Esophagus squamous epithelium (tissue), 4 donors: ENCODE results near the gene EXOSC6. TPM values are rescaled to one million over a fixed set of nuclear protein-coding genes. Genes with fewer than 3 reads are reported as not detected.

Source experiments
- small RNA-seq, 4 donors: library from RNA; depleted of rRNA; stranded (forward); fragments of <200 nt; gene quantifications; one replicate each; pipeline ENCODE3, GENCODE V24; 2016
- total RNA-seq, 4 donors: library from RNA; depleted of rRNA; stranded (reverse); fragments of >200 nt; gene quantifications; one replicate each; pipeline ENCODE4 v1.1.0, GENCODE V29; 2016

EXOSC6 gene
- total RNA-seq, 4 donors from 2014 or later, result 11.4 to 26.1 (median 16.3) TPM

Small RNA genes lying within 50 kb of the gene (small RNA-seq; reads per million reads assigned to genes)
- 0 reads per million in 4 donors for gene AC009060.2
- 0 reads per million in 4 donors for gene RN7SL279P

Other genes with a start within 250 kb of the EXOSC6 start
- 10 to 100 TPM in 3 of 4 donors, 1 to 10 TPM in 1; 5.0 to 24.6 (median 11.7) TPM for gene PDPR, start 137.6 kb downstream of the EXOSC6 start, total RNA-seq
- 1 to 10 TPM in 1 of 4 donors, under 1 TPM in 2, not detected in 1; 0.11 to 1.3 (median 0.40) TPM for gene CLEC18C, start 78.2 kb downstream of the EXOSC6 start, total RNA-seq
- gene AARS1, start 37.6 kb upstream of the EXOSC6 start, total RNA-seq, result 10 to 100 TPM; 30.3 to 50.6 (median 43.4) TPM
- 10 to 100 TPM; 15.5 to 35.3 (median 24.3) TPM for gene DDX19B, start 47.2 kb upstream of the EXOSC6 start, total RNA-seq
- 10 to 100 TPM; 24.6 to 38.9 (median 35.9) TPM for gene DDX19A, start 95.0 kb upstream of the EXOSC6 start, total RNA-seq
- gene ST3GAL2, start 187.2 kb upstream of the EXOSC6 start, total RNA-seq, result 1 to 10 TPM in 3 of 4 donors, under 1 TPM in 1; 0.80 to 6.5 (median 3.0) TPM
- 10 to 100 TPM; 10.2 to 13.0 (median 11.0) TPM for gene FCSK, start 202.7 kb upstream of the EXOSC6 start, total RNA-seq